NCI-H460 (cell line): ENCODE data around the gene BICD1. TPM values are rescaled to one million over a fixed set of nuclear protein-coding genes. Genes with fewer than 3 reads are reported as not detected.
"Not testable (repeated sequence)": the region's sequence is repeated elsewhere in the genome, so short reads cannot be mapped to it uniquely, and the experiment has no call there.

Source experiments
- DNase-seq: peaks from one replicate; pipeline ENCODE4 v3.0.0-alpha.2; 2016; ENCODE audit warnings: low read depth; ENCODE audit errors: extremely low read depth
- polyA plus RNA-seq: library from polyadenylated mRNA; depleted of rRNA; stranded (reverse); fragments of >200 nt; gene quantifications from 2 replicates; pipeline ENCODE4 v1.2.3, GENCODE V29; 2014; cell fraction: nucleus; rRNA removed
- total RNA-seq: library from RNA; depleted of rRNA; stranded (reverse); fragments of >200 nt; shearing (Covaris generic); gene quantifications from 2 replicates; pipeline ENCODE4 v1.2.3, GENCODE V29; 2014; rRNA removed

Gene BICD1
- total RNA-seq, result 6.5 and 7.2 TPM in 2 replicates
- polyA plus RNA-seq, result 10.1 and 23.0 TPM in 2 replicates

DNA sequence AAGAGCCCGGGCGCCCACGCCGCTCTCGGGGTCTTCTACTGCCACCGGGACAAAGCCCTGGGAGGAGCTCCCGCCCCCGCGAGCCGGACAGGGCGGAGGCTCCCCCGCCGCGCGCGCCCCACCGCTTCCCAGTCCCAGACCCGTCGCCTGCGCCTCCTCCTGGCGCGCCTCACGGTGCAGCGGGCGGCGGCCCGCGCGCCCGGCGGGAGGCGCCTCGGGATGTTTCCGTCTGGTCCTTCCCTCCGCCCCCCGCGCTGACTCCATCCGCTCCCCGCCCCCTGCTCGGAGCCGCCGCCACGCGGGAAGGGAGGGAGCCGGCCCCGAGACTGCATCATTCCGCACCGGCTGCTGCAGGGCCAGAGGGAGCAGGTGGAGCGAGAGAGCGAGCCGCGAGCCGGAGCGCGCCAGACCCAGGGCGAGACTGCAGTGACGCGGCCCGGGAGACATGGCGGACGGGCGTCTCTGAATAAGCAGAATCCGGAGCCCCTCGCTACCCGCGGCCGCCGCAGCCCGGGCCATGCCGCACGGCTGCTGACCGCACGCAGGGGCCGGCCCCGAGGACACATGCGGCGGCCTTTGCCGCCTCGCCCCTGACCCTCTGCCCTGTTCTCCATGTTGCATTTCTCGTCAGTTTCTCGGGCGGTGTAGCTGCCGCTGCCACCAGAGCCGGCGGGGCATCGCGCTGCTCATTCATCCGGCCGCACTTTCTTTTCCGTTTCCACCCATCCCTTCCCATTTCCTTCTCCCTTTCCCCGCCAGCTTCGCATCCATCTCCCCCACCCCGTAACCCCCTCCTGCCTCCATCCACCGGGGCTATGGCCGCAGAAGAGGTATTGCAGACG, at the start of gene BICD1:
Gene BICD1, plus strand, starts transcription at position 331 of the 842 bp plus-strand sequence. Its CDS starts 485 bp downstream, at position 816.
- DNase-seq, result peak; percentile 78

- no peak for DNase-seq
Measured at GRCh38 chr12:32061033-32061432, 45.6 kb upstream of the BICD1 start.

DNA sequence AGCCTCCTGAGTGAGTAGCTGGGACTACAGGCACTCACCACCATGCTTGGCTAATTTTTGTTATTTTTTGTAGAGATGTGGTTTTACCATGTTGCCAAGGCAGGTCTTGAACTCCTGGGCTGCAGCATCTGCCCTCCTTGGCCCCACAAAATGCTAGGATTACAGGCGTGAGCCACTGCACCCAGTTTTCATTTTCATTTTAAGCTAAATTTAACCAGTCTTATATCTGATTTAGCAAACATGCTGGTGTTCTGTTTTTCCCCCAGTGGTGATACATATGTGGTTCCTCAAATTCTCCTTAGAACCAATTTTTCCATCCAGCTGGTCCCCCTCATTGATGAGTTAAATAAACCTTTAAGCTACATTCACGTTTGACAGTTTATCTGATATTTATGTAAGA, 43.8 kb upstream of the BICD1 start:
- DNase-seq, result no peak

- DNase-seq, result no peak
Measured at GRCh38 chr12:32063796-32064195, 42.9 kb upstream of the BICD1 start.

DNA sequence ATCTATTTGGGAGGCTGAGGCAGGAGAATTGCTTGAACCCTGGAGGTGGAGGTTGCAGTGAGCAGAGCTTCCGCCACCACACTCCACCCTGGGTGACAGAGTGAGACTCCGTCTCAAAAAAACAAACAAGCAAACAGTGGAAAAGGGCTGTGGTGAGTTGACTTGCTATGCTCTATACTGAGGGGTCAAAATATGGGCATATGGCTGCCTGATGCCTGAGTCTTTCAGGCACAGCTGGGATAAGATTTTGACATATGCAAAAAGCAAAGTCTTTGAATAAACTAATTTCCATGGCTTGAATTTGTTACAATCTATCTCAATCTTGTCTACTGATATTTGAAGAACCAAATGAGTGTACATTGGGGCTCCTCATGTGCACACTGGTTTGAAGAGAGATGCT, 40.4 kb upstream of the BICD1 start:
- no peak for DNase-seq

DNA sequence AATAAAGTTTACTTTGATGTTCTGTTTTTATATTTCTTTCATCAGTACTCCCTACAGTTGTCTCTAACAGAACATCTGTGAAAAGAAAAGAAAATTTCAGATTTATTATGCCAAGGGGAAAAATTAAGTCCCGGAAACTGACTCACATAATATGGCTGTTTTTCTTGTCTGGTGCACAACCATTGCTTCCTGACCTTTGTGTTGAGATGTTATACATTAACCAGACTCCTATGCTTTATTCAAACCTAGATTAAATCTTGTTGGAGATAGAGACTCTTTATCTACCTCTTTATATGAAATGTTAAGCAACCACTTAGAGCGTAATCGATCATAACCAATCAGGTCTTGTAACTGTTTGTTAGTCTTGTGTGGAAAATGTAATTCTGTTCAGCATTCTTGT, 37.6 kb upstream of the BICD1 start:
- no peak for DNase-seq

GRCh38 chr12:32069731-32070130, 36.9 kb upstream of the BICD1 start:
- no peak for DNase-seq

GRCh38 chr12:32070370-32070769, 36.3 kb upstream of the BICD1 start:
- DNase-seq, result no peak

DNA sequence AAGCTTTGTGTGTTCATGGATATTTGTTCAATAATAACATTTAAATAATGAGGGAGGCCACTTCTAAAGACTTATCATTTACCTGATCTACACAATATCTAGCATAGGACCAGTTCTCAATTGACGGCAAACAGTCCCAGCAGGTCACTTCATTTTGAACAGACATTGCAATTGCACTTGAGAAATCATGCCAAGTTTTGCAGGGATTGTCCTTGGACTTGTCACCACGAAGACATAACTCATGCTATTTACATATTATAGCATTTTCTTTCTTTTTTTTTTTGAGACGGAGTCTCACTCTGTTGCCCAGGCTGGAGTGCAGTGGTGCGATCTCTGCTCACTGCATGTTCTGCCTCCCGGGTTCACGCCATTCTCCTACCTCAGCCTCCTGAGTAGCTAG, 34.5 kb upstream of the BICD1 start:
- no peak for DNase-seq

- no peak for DNase-seq
Measured at GRCh38 chr12:32074432-32074831, 32.2 kb upstream of the BICD1 start.

GRCh38 chr12:32076941-32077340, 29.7 kb upstream of the BICD1 start:
- DNase-seq, result no peak

- DNase-seq, result no peak
Measured at GRCh38 chr12:32080435-32080834, 26.2 kb upstream of the BICD1 start.

- DNase-seq, result no peak
Measured at GRCh38 chr12:32083489-32083888, 23.2 kb upstream of the BICD1 start.

GRCh38 chr12:32084017-32084688, 22.5 kb upstream of the BICD1 start:
- DNase-seq, result no peak

DNA sequence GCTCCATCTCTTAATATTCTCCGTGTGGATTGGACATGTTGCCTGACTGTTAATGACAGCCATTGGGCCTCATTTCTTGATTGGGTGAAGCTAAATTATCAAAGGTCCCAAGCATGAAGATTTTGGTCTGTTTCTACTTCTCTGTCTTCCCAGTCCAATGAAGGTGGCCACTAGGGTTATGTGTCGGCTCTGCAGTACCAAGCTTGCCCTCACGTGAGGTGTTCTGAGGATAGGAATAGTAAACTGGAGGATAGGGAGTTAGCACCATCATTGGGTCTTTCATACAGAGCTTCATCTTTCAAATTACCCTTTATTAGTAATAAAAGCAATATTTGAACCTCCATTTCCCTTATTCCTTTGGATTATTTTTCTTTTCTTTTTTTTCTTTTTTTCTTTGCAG, 21.9 kb upstream of the BICD1 start:
- DNase-seq, result no peak

DNA sequence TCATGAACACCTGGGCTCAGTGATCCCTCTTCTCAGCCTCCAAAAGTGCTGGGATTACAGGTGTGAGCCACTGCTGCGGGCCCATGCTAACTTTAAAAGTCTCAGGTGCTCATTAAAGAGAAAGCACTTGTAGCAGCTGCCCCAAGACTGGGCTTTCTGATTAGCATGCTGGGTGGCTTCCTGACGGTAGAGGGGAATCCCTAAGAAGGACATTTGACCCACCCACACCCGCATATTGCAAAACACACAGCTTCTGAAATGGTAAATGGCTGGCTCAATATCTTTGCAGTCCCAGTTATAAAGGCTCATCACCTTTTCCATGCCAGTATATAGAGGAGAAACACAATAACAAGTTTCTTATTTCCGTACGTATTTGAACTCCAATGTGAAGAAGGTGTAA, 19.3 kb upstream of the BICD1 start:
- DNase-seq, result no peak

- no peak for DNase-seq
Measured at GRCh38 chr12:32089156-32089555, 17.5 kb upstream of the BICD1 start.

DNA sequence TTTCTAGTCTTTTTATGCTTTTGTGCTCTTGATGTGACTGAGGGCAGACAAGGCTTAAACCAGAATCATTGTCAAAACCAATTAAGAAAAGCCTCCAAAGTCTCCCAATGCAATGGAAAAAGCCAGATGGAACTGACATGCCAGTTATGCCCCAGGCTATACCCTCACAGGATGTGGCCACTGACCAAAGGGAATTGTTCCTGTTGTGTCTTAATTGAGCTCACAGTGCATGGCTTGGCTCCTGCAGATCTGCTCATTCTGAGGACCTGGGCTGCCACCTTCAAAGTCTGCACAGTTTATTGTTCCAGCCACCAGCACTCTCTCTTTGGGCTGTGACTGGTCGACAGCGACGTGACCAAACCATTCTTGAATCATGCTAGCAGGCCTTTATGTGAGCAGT, 17.1 kb upstream of the BICD1 start:
- no peak for DNase-seq

- DNase-seq, result no peak
Measured at GRCh38 chr12:32091696-32092095, 15.0 kb upstream of the BICD1 start.

DNA sequence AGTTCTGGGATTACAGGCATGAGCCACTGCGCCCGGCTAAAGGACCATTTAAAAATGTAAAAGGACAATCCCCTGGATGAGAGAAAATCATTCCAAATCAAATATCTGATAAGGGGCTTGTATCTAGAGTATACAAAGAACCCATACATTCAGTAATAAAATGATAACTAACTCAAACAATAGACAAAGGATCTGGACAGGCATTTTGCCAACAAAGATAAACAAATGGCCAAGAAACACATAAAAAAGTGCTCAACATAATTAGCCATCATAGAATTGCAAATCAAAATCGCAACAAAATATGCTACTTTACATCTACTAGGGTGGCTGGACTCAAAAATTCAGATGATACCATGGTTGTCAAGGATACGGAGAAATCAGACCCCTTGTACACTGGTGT, 8.5 kb upstream of the BICD1 start:
- DNase-seq, result no peak

DNA sequence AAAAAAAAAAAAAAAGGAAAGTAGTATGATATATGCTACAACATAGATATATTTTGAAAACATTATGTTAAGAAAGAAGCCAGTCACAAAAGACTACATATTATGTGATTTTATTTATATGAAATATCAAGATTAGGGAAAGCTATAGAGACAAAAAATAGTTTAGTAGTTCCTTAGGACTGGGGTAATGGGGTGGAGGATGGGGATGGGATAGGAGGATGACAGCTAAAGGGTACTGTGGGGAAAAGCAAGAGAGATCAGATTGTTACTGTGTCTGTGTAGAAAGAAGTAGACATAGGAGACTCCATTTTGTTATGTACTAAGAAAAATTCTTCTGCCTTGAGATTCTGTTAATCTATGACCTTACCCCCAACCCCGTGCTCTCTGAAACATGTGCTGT, 7.4 kb upstream of the BICD1 start:
- DNase-seq, result not testable (repeated sequence)

- DNase-seq, result no peak
Measured at GRCh38 chr12:32100361-32100760, 6.3 kb upstream of the BICD1 start.
